ENCODE data around the gene TECR.
"Not testable (repeated sequence)": the region's sequence is repeated elsewhere in the genome, so short reads cannot be mapped to it uniquely, and the experiment has no call there.

Gene TECR

GRCh38 chr19:14562660-14563589 lies 33.5 kb downstream of the TECR start:
- no peaks in the 10 kb centered on the region for H3K9me3 Mint-ChIP-seq
- no peak for ATAC-seq (replicated peaks; ENCODE audit: extremely low read depth, poor library complexity, severe bottlenecking)
- peak overlapping the region; percentile 76 for H3K27ac Mint-ChIP-seq (ENCODE audit: low read depth)
- DNase-seq (ENCODE audit: low spot score in 2 of 2), result no peak
- no peaks in the 10 kb centered on the region for H3K27me3 Mint-ChIP-seq
- H3K36me3 Mint-ChIP-seq (ENCODE audit: insufficient read depth), result peaks cover 14% of the 10 kb centered on the region
- peaks cover 37% of the 10 kb centered on the region for H3K4me1 Mint-ChIP-seq
- peak overlapping the region; percentile 46 for H3K4me3 Mint-ChIP-seq

- H3K9me3 Mint-ChIP-seq, result no peaks in the 10 kb centered on the region
- H3K4me1 Mint-ChIP-seq, result peaks cover 43% of the 10 kb centered on the region
- peaks cover 14% of the 10 kb centered on the region for H3K36me3 Mint-ChIP-seq (ENCODE audit: insufficient read depth)
- no peak overlapping the region for H3K27ac Mint-ChIP-seq (ENCODE audit: low read depth)
- DNase-seq (ENCODE audit: low spot score in 2 of 2) (no peak), ATAC-seq (replicated peaks; ENCODE audit: extremely low read depth, poor library complexity, severe bottlenecking) (no peak)
- H3K4me3 Mint-ChIP-seq, result no peak overlapping the region
- H3K27me3 Mint-ChIP-seq, result no peaks in the 10 kb centered on the region
These were observed 34.2 kb downstream of the TECR start for GRCh38 chr19:14563590-14563926.

GRCh38 chr19:14563989-14564651 lies 34.7 kb downstream of the TECR start:
- Mint-ChIP-seq H3K27ac (ENCODE audit: low read depth) (no peak overlapping the region), H3K4me1 (peaks cover 48% of the 10 kb centered on the region), H3K4me3 (no peak overlapping the region), H3K27me3 (no peaks in the 10 kb centered on the region), H3K9me3 (no peaks in the 10 kb centered on the region), H3K36me3 (ENCODE audit: insufficient read depth) (peaks cover 14% of the 10 kb centered on the region)
- ATAC-seq (replicated peaks; ENCODE audit: extremely low read depth, poor library complexity, severe bottlenecking), result peak; percentile 41
- DNase-seq (ENCODE audit: low spot score in 2 of 2), result no peak

- H3K9me3 Mint-ChIP-seq; ATAC-seq (replicated peaks; ENCODE audit: extremely low read depth, poor library complexity, severe bottlenecking); H3K27me3 Mint-ChIP-seq; H3K4me3 Mint-ChIP-seq; DNase-seq (ENCODE audit: low spot score in 2 of 2): not testable (repeated sequence)
- peaks cover 14% of the 10 kb centered on the region for H3K36me3 Mint-ChIP-seq (ENCODE audit: insufficient read depth)
- H3K27ac Mint-ChIP-seq (ENCODE audit: low read depth), result peak overlapping the region; percentile 22
- H3K4me1 Mint-ChIP-seq, result peaks cover 53% of the 10 kb centered on the region
These were observed 35.4 kb downstream of the TECR start for GRCh38 chr19:14564652-14565297.

GRCh38 chr19:14565298-14565679 lies 35.9 kb downstream of the TECR start:
- Mint-ChIP-seq H3K9me3 (no peaks in the 10 kb centered on the region), H3K4me3 (no peak overlapping the region), H3K27ac (ENCODE audit: low read depth) (peak overlapping the region; percentile 22), H3K4me1 (peaks cover 51% of the 10 kb centered on the region), H3K27me3 (no peaks in the 10 kb centered on the region), H3K36me3 (ENCODE audit: insufficient read depth) (peaks cover 14% of the 10 kb centered on the region)
- ATAC-seq (replicated peaks; ENCODE audit: extremely low read depth, poor library complexity, severe bottlenecking) (no peak), DNase-seq (ENCODE audit: low spot score in 2 of 2) (no peak)

DNA sequence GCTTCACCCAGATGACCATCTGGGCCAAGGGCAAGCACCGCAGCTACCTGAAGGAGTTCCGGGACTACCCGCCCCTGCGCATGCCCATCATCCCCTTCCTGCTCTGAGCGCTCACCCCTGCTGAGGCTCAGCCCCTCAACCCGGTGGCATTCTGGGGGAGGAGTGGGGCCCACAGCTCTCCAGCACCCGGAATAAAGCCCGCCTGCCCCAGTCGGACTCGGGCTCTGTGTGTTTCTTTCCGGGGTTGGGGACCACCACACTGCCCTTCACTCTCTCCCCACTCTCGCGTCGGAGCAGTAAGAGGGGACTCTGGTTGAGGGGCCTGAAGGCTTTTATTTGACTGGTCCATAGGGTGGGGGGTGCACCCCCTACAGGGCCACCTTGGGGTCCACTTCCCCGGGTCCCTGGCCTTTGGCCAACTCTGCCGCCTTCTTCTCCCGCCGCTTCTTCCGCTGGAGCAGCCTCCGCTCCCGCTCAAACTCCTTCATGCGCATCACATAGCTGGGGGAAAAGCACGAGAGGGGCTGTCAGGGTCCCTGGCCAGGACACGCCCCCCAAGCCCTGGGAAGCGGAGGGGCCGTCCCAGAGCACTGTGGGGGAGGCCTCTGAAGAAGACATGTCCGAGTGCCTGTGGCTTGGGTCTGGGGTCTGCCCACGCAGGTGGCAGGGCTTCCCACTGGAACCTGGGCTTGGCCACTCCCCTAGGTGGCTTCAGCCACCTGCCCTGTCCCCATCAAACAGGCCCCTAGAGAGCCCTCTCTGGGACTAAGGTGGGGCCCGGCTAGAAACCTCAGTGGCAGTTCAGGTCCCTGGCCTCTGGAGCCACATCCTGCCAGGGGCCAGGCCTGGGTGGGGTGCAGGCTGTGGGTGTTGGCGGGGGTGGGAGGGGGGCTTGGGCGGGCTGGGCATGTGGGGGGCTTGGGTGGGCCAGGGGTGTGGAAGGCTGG lies 36.6 kb downstream of the TECR start:
- Mint-ChIP-seq H3K36me3 (ENCODE audit: insufficient read depth) (peaks cover 14% of the 10 kb centered on the region), H3K9me3 (no peaks in the 10 kb centered on the region), H3K4me1 (peaks cover 53% of the 10 kb centered on the region), H3K4me3 (peak overlapping the region; percentile 45), H3K27me3 (no peaks in the 10 kb centered on the region), H3K27ac (ENCODE audit: low read depth) (peak overlapping the region; percentile 72)
- DNase-seq (ENCODE audit: low spot score in 2 of 2), result no peak
- no peak for ATAC-seq (replicated peaks; ENCODE audit: extremely low read depth, poor library complexity, severe bottlenecking)

- H3K27ac Mint-ChIP-seq (ENCODE audit: low read depth), result peak overlapping the region; percentile 72
- peaks cover 17% of the 10 kb centered on the region for H3K36me3 Mint-ChIP-seq (ENCODE audit: insufficient read depth)
- ATAC-seq (replicated peaks; ENCODE audit: extremely low read depth, poor library complexity, severe bottlenecking), result peak; percentile 15
- H3K27me3 Mint-ChIP-seq, result no peaks in the 10 kb centered on the region
- H3K4me3 Mint-ChIP-seq, result peak overlapping the region; percentile 45
- peaks cover 60% of the 10 kb centered on the region for H3K4me1 Mint-ChIP-seq
- no peaks in the 10 kb centered on the region for H3K9me3 Mint-ChIP-seq
- DNase-seq (ENCODE audit: low spot score in 2 of 2), result no peak
These were observed 37.3 kb downstream of the TECR start for GRCh38 chr19:14566712-14567077.

DNA sequence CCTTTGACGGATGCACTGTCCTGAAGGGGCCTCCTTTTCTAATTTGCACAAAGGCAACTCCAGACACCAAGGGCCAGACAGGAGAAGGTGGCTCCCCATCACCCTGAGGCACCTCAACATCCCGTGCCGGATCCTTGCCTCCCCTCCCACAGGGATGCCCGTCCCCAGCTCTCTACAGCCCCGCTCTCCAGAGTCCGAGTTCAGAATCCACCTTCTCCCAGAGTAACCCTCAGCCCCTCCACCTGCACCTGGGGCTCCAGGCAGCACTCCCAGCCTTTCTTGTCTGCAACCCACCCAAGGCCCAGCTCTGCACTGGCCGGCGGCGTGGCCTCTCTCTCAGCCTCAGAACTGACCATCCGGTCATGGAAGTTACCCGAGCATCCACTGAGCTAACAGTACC lies 37.7 kb downstream of the TECR start:
- peak overlapping the region; percentile 45 for H3K4me3 Mint-ChIP-seq
- H3K9me3 Mint-ChIP-seq, result no peaks in the 10 kb centered on the region
- no peak for ATAC-seq (replicated peaks; ENCODE audit: extremely low read depth, poor library complexity, severe bottlenecking)
- H3K4me1 Mint-ChIP-seq, result peaks cover 61% of the 10 kb centered on the region
- peaks cover 18% of the 10 kb centered on the region for H3K36me3 Mint-ChIP-seq (ENCODE audit: insufficient read depth)
- no peak for DNase-seq (ENCODE audit: low spot score in 2 of 2)
- no peaks in the 10 kb centered on the region for H3K27me3 Mint-ChIP-seq
- peak overlapping the region; percentile 72 for H3K27ac Mint-ChIP-seq (ENCODE audit: low read depth)

GRCh38 chr19:14570864-14571527 lies 41.6 kb downstream of the TECR start:
- DNase-seq (ENCODE audit: low spot score in 2 of 2) (no peak), ATAC-seq (replicated peaks; ENCODE audit: extremely low read depth, poor library complexity, severe bottlenecking) (no peak)
- no peaks in the 10 kb centered on the region for H3K9me3 Mint-ChIP-seq
- peak overlapping the region; percentile 82 for H3K27ac Mint-ChIP-seq (ENCODE audit: low read depth)
- H3K27me3 Mint-ChIP-seq, result no peaks in the 10 kb centered on the region
- peaks cover 57% of the 10 kb centered on the region for H3K4me1 Mint-ChIP-seq
- H3K36me3 Mint-ChIP-seq (ENCODE audit: insufficient read depth), result peaks cover 10% of the 10 kb centered on the region
- H3K4me3 Mint-ChIP-seq, result peak overlapping the region; percentile 94

DNA sequence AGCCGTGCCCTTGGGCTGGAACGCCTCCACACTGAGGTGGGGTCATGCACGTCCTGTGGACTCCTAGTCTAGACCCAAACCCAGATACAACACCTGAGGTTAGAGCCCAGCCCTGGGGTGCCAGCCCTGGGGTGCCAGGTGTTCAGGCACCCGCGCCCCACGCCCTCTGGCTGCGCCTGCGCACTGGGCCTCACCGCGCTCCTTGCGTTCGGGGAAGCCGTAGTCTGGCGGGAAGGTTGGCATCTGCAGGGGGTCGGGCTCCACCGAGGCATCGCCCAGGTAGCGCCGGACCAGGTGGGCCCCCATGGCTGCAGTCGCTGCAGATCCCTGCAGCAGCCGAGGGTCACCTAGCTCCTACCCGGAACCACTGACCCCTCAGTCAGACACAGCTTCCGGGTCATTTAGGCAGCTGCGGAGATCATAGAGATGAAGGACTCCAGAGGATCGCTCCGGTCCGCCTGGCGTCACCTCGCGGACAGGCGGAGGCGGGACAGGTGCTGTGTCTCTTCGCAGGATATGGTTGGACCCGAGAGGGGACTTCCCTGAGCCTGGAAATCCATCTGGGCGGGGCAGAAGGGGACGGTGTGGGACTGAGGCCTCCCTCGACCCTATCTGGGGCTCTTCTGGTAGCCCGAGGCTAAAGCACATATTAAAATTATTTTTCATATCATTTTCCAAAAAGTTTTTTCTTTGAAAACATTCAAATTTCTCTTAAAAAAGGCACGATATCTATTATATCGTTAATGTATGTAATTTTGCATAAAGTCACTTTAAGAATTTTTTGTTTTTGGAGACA lies 42.5 kb downstream of the TECR start, which contains the start of gene NDUFB7:
TSS of gene NDUFB7 (minus strand) at position 372 of the 796 bp plus-strand sequence. CDS start at position 306, 66 bp downstream.
- H3K27ac Mint-ChIP-seq (ENCODE audit: low read depth), result peak within 1 kb of the TSS; percentile 82
- H3K36me3 Mint-ChIP-seq (ENCODE audit: insufficient read depth), result peaks cover 7% of the 10 kb centered on the region
- ATAC-seq (replicated peaks; ENCODE audit: extremely low read depth, poor library complexity, severe bottlenecking) (peak; percentile 96), DNase-seq (ENCODE audit: low spot score in 2 of 2) (peak; percentile 76 to 82)
- no peaks in the 10 kb centered on the region for H3K9me3 Mint-ChIP-seq
- H3K4me3 Mint-ChIP-seq, result peak within 1 kb of the TSS; percentile 94
- H3K4me1 Mint-ChIP-seq, result peaks cover 52% of the 10 kb centered on the region
- H3K27me3 Mint-ChIP-seq, result no peaks in the 10 kb centered on the region

DNA sequence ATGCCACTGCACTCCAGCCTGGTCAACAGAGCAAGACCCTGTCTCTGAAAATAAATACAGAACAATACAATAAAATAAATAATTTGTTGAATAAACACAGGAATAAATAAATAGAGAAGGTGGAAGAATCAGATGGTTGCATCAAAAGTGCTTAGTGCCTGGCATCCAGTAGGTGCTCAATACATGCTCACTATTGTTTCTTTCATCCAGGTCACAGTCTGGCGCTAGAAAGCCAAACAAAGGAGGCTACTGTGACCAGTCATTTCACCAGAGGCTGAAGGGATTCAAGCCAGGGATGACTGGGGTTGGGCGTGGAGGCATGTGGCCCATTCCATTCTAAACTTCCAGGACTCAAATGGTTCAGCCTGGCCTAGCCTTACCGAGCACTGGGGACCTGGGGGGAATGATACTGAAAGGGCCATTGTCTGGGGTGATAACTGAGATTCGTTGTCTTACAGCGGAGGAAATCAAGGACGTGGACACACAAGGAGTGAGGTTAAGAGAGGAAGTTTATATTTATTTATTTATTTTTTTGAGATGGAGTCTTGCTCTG lies 46.1 kb downstream of the TECR start:
- no peak overlapping the region for H3K4me3 Mint-ChIP-seq
- peaks cover 24% of the 10 kb centered on the region for H3K4me1 Mint-ChIP-seq
- no peak for ATAC-seq (replicated peaks; ENCODE audit: extremely low read depth, poor library complexity, severe bottlenecking)
- peaks cover 7% of the 10 kb centered on the region for H3K36me3 Mint-ChIP-seq (ENCODE audit: insufficient read depth)
- no peaks in the 10 kb centered on the region for H3K9me3 Mint-ChIP-seq
- DNase-seq (ENCODE audit: low spot score in 2 of 2), result no peak
- H3K27ac Mint-ChIP-seq (ENCODE audit: low read depth), result no peak overlapping the region
- no peaks in the 10 kb centered on the region for H3K27me3 Mint-ChIP-seq
